Suprapubic skin (tissue), 4 donors: Measurements from ENCODE around the gene LRRC28. TPM values are rescaled to one million over a fixed set of nuclear protein-coding genes. Genes with fewer than 3 reads are reported as not detected.

Experiments used
- DNase-seq, 2 donors: peaks; one replicate each; pipeline ENCODE4 v3.0.0-alpha.2; 2019; ENCODE audit warnings: low spot score in 2 of 2
- H3K27ac ChIP-seq: fragments of 200-600 bp; sonication (generic); one replicate; pipeline ENCODE4 v1.5.1; 2019
- H3K27me3 ChIP-seq: fragments of 200-600 bp; sonication (generic); one replicate; pipeline ENCODE4 v1.5.1; 2019
- H3K36me3 ChIP-seq: fragments of 200-600 bp; sonication (generic); one replicate; pipeline ENCODE4 v1.5.1; 2019
- H3K4me1 ChIP-seq: fragments of 200-600 bp; sonication (generic); one replicate; pipeline ENCODE4 v1.5.1; 2019
- H3K4me3 ChIP-seq: fragments of 200-600 bp; sonication (generic); one replicate; pipeline ENCODE4 v1.5.1; 2019; ENCODE audit warnings: mild to moderate bottlenecking
- H3K9me3 ChIP-seq: fragments of 200-600 bp; sonication (generic); one replicate; pipeline ENCODE4 v1.5.1; 2019
- CTCF ChIP-seq, 2 donors: fragments of 200-600 bp in 1 of 2; fragments of 450-650 bp in 1 of 2; sonication (generic) in 1 of 2; IDR thresholded peaks; one replicate each; pipeline ENCODE4 v1.5.1; 2016 to 2019; ENCODE audit warnings: antibody characterized with exemption in 2 of 2, mild to moderate bottlenecking in 1 of 2, moderate library complexity in 1 of 2
- EP300 ChIP-seq: sonication (generic); formaldehyde crosslinking; IDR thresholded peaks from one replicate; pipeline ENCODE4 v1.6.1; 2017; ENCODE audit warnings: antibody characterized with exemption
- POLR2A ChIP-seq, 2 donors: fragments of 450-650 bp; IDR thresholded peaks; one replicate each; pipeline ENCODE4 v1.6.1; 2017; ENCODE audit warnings: antibody characterized with exemption in 2 of 2, mild to moderate bottlenecking in 2 of 2, moderate library complexity in 2 of 2
- POLR2AphosphoS5 ChIP-seq, 3 donors: sonication (generic); formaldehyde crosslinking; IDR thresholded peaks; one replicate each; pipeline ENCODE4 v1.6.1; 2017; ENCODE audit warnings: antibody characterized with exemption in 3 of 3
- WGBS: methylation state at CpG from one replicate; pipeline ENCODE4 v1.1.5; 2018; 5-methylcytosine and 5-hydroxymethylcytosine counted together
- total RNA-seq, 4 donors: library from RNA; depleted of rRNA; stranded (reverse); fragments of >200 nt; gene quantifications; one replicate each; pipeline ENCODE4 v1.1.0, GENCODE V29; 2016

LRRC28 gene
- total RNA-seq, 4 donors from 2014 or later, result 26.4 to 80.5 (median 36.5) TPM

- Histone ChIP-seq H3K4me3 (no peak overlapping the region), H3K27ac (no peak overlapping the region), H3K36me3 (no peaks in the 10 kb centered on the region), H3K4me1 (peaks cover 34% of the 10 kb centered on the region), H3K9me3 (no peaks in the 10 kb centered on the region), H3K27me3 (no peaks in the 10 kb centered on the region)
- TF ChIP-seq POLR2AphosphoS5 (IDR thresholded peaks at IDR 0.05) (no peak), EP300 (no peak), CTCF (IDR thresholded peaks at IDR 0.05) (no peak), POLR2A (IDR thresholded peaks at IDR 0.05) (no peak)
- 87% methylated on average over 25 of the region's 26 CpGs for WGBS
- DNase-seq, result peak; percentile 52 to 73
These were observed 175.3 kb downstream of the LRRC28 start for GRCh38 chr15:99426431-99427105.

- peaks cover 41% of the 10 kb centered on the region for H3K4me1 ChIP-seq
- H3K4me3 ChIP-seq, result no peak overlapping the region
- no peaks in the 10 kb centered on the region for H3K36me3 ChIP-seq
- TF ChIP-seq EP300, result no peak
- no peak for TF ChIP-seq CTCF (IDR thresholded peaks at IDR 0.05)
- TF ChIP-seq POLR2A (IDR thresholded peaks at IDR 0.05), result no peak
- TF ChIP-seq POLR2AphosphoS5 (IDR thresholded peaks at IDR 0.05), result no peak
- WGBS, result 91% methylated on average over 8 of the region's 8 CpGs
- H3K9me3 ChIP-seq, result no peaks in the 10 kb centered on the region
- H3K27ac ChIP-seq, result no peak overlapping the region
- H3K27me3 ChIP-seq, result no peaks in the 10 kb centered on the region
- DNase-seq, result peak; percentile 49 to 59
These were observed 175.9 kb downstream of the LRRC28 start for GRCh38 chr15:99427210-99427609.

GRCh38 chr15:99427668-99428361 is 176.5 kb downstream of the LRRC28 start:
- peak; percentile 37 to 46 for DNase-seq
- 90% methylated on average over 22 of the region's 22 CpGs for WGBS
- Histone ChIP-seq H3K4me3 (no peak overlapping the region), H3K27ac (no peak overlapping the region), H3K9me3 (no peaks in the 10 kb centered on the region), H3K36me3 (no peaks in the 10 kb centered on the region), H3K4me1 (peaks cover 45% of the 10 kb centered on the region), H3K27me3 (no peaks in the 10 kb centered on the region)
- TF ChIP-seq POLR2A (IDR thresholded peaks at IDR 0.05) (no peak), POLR2AphosphoS5 (IDR thresholded peaks at IDR 0.05) (no peak), EP300 (no peak), CTCF (IDR thresholded peaks at IDR 0.05) (no peak)

GRCh38 chr15:99429681-99430081 is 178.4 kb downstream of the LRRC28 start:
- Histone ChIP-seq H3K4me3 (no peak overlapping the region), H3K36me3 (no peaks in the 10 kb centered on the region), H3K9me3 (no peaks in the 10 kb centered on the region), H3K27ac (no peak overlapping the region), H3K27me3 (no peaks in the 10 kb centered on the region), H3K4me1 (peaks cover 60% of the 10 kb centered on the region)
- 92% methylated on average over 4 of the region's 5 CpGs for WGBS
- TF ChIP-seq CTCF (IDR thresholded peaks at IDR 0.05) (no peak), POLR2AphosphoS5 (IDR thresholded peaks at IDR 0.05) (no peak), EP300 (no peak), POLR2A (IDR thresholded peaks at IDR 0.05) (no peak)
- DNase-seq, result peak in 1 of 2 donors; percentile 54

- H3K9me3 ChIP-seq, result no peaks in the 10 kb centered on the region
- peaks cover 60% of the 10 kb centered on the region for H3K4me1 ChIP-seq
- DNase-seq, result peak; percentile 62 to 66
- 66% methylated on average over 22 of the region's 22 CpGs for WGBS
- H3K36me3 ChIP-seq, result no peaks in the 10 kb centered on the region
- H3K27me3 ChIP-seq, result no peaks in the 10 kb centered on the region
- no peak overlapping the region for H3K27ac ChIP-seq
- H3K4me3 ChIP-seq, result no peak overlapping the region
- no peak for TF ChIP-seq EP300
- TF ChIP-seq POLR2A (IDR thresholded peaks at IDR 0.05), result no peak
- peak in 1 of 3 donors; percentile 23 for TF ChIP-seq POLR2AphosphoS5 (IDR thresholded peaks at IDR 0.05)
- no peak for TF ChIP-seq CTCF (IDR thresholded peaks at IDR 0.05)
These were observed 179.7 kb downstream of the LRRC28 start for GRCh38 chr15:99430881-99431401.
